ENCODE data around the gene PAXX. TPM values are rescaled to one million over a fixed set of nuclear protein-coding genes. Genes with fewer than 3 reads are reported as not detected.

Gene PAXX
- total and polyA plus RNA-seq, 2 donors (not counting 1 experiment from before 2014, with no cell fraction given): 74.8 to 167 TPM

DNA sequence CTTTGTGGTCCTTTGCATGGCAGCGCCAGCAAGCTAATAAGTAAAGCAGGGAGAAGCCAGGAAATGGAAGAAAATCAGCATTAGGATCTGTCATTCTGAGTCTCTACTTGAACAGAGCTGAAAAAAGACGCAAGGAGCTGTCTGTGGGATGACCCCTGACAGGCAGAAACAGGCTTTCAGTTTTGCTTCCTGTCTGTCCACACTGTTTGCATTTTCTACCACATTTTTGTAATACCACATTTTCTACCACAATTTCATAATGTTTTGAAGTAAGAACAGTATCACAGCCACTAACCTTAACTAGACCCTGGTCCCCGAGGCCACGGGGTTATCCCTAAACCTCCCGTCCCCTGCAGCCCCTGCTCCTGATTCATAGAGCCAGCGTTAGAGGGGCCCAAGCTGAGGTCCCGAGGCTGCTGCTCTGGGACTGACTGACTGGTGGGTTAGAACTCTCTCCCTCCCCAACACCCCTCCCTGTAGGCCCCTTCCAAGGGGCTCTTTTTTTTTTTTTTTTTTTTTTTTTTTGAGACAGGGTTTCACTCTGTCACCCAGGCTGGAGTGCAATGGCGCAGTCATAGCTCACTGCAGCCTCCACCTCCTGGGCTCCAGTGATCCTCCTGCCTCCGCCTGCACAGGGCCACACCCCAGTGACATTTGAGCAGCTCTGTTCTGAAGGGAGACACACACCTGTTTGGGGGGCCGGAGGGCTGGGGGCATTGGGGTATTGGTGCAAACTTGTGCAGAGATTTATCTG lies 8.1 kb downstream of the PAXX start:
- intact Hi-C loops (cut with micrococcal nuclease): loop anchor here (1.0 kb wide), 1 partner anchor 8 kb away; the partner anchor contains the start of gene PAXX
- TF ChIP-seq EZH2 (IDR thresholded peaks at IDR 0.05; ENCODE audit: borderline replicate concordance, insufficient read depth, low read depth, low read length, poor library complexity, severe bottlenecking) (no peak), CTCF (IDR thresholded peaks at IDR 0.05) (no peak)
- Histone ChIP-seq H4K20me1 (ENCODE audit: control insufficient read depth, insufficient read depth, low read length, poor library complexity, severe bottlenecking) (no peaks in the 10 kb centered on the region), H3K9me3 (ENCODE audit: control extremely low read depth in 1 of 3, control insufficient read depth in 2 of 3, insufficient read depth in 1 of 3, low read length in 2 of 3) (peaks cover 0 to 8% (median 0%) of the 10 kb centered on the region in 3 donors), H3K27me3 (replicated peaks in 1 of 4; ENCODE audit: control extremely low read depth in 1 of 4, control insufficient read depth in 3 of 4, insufficient read depth in 4 of 4, low read length in 3 of 4) (peaks cover 0 to 4% (median 0%) of the 10 kb centered on the region in 4 experiments), H3K9ac (ENCODE audit: low read length) (peak overlapping the region; percentile 51), H3K4me2 (replicated peaks; ENCODE audit: low read depth, low read length, poor library complexity, severe bottlenecking) (peak overlapping the region; percentile 73), H3K36me3 (replicated peaks in 1 of 2; ENCODE audit: control extremely low read depth in 1 of 2, control insufficient read depth in 1 of 2, extremely low read depth in 1 of 2, insufficient read depth in 2 of 2, low read length in 1 of 2) (no peaks in the 10 kb centered on the region), H3K27ac (ENCODE audit: low read length in 2 of 2) (peak overlapping the region; percentile 4 to 74), H3K4me3 (ENCODE audit: control extremely low read depth in 1 of 5, extremely low read depth in 1 of 5, insufficient read depth in 1 of 5, low read depth in 2 of 5, low read length in 4 of 5) (peak overlapping the region in 2 of 5 experiments; percentile 41 to 50), H3K79me2 (ENCODE audit: control insufficient read depth, insufficient read depth, low read length) (no peaks in the 10 kb centered on the region), H2AFZ (ENCODE audit: insufficient read depth, low read depth, low read length, poor library complexity, severe bottlenecking) (peak overlapping the region; percentile 48), H3K4me1 (ENCODE audit: control insufficient read depth in 2 of 2, insufficient read depth in 2 of 2, low read length in 2 of 2) (peaks cover 46 to 58% of the 10 kb centered on the region in 2 donors)
- ChIA-PET CTCF (interaction anchor here (0.7 to 4.4 kb wide), 10 partner anchors 9 to 453 kb away, joined by 3 to 27 read pairs (median 6); partner anchors contain the start of genes ABCA2, FUT7 and PAXX), POLR2A (interaction anchor here (0.6 to 1.9 kb wide), 9 partner anchors 8 to 299 kb away, joined by 3 to 18 read pairs (median 4); partner anchors contain the start of gene PAXX)
- H3K27ac Mint-ChIP-seq: peak overlapping the region; percentile 87
- peaks cover 3% of the 10 kb centered on the region for H3K27me3 Mint-ChIP-seq
- DNase-seq (peak; percentile 68), ATAC-seq (ENCODE audit: low read depth) (peak; percentile 54)
- WGBS (ENCODE audit: insufficient coverage): 40% methylated on average over 10 of the region's 10 CpGs
- no peaks in the 10 kb centered on the region for H3K9me3 Mint-ChIP-seq (ENCODE audit: insufficient read depth)
- peaks cover 44% of the 10 kb centered on the region for H3K4me1 Mint-ChIP-seq
- peak overlapping the region; percentile 81 for H3K4me3 Mint-ChIP-seq
